ENCODE measurements around the gene GDPD3. TPM values are rescaled to one million over a fixed set of nuclear protein-coding genes. Genes with fewer than 3 reads are reported as not detected.

GDPD3 gene
- total and polyA plus RNA-seq, 2 of the 13 experiments (the other 11 are each of a cell fraction or from before 2014, with no cell fraction given) = 18.7 to 20.6 TPM

DNA sequence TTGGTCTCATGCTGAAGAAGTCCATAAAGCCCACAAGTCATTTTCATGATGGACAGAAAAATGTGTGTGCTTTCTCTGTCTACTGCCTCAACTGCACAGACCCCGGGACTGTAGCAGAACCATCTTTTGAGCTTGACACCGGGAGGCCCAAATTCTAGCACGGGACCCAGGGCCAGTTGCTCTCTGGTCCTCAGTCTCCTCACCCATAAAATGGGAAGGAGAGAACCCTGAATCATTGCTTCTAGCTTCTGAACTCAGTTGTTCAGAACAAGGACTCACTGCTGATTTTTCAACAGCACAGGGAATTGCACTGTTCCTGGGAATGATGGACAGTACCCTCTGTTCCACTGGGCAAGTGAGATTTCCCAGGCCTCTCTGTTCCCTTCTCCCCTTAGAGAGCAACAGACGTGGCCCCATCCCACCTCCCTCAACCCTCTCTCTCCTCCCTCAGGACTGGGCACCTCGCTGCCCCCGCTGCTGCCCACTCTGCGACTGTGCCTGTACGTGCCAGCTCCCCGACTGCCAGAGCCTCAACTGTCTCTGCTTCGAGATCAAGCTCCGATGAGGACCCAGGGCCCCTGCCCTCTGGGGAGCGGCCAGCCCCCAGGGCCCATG lies 50.0 kb downstream of the GDPD3 start (continued):
- TF ChIP-seq, protein P1, sequence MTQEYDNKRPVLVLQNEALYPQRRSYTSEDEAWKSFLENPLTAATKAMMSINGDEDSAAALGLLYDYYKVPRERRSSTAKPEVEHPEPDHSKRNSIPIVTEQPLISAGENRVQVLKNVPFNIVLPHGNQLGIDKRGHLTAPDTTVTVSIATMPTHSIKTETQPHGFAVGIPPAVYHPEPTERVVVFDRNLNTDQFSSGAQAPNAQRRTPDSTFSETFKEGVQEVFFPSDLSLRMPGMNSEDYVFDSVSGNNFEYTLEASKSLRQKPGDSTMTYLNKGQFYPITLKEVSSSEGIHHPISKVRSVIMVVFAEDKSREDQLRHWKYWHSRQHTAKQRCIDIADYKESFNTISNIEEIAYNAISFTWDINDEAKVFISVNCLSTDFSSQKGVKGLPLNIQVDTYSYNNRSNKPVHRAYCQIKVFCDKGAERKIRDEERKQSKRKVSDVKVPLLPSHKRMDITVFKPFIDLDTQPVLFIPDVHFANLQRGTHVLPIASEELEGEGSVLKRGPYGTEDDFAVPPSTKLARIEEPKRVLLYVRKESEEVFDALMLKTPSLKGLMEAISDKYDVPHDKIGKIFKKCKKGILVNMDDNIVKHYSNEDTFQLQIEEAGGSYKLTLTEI (CRISPR knock-in tag; conservative IDR thresholded peaks at IDR 0.05) = no peak
- TF ChIP-seq, protein P2, sequence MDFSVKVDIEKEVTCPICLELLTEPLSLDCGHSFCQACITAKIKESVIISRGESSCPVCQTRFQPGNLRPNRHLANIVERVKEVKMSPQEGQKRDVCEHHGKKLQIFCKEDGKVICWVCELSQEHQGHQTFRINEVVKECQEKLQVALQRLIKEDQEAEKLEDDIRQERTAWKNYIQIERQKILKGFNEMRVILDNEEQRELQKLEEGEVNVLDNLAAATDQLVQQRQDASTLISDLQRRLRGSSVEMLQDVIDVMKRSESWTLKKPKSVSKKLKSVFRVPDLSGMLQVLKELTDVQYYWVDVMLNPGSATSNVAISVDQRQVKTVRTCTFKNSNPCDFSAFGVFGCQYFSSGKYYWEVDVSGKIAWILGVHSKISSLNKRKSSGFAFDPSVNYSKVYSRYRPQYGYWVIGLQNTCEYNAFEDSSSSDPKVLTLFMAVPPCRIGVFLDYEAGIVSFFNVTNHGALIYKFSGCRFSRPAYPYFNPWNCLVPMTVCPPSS (IDR thresholded peaks at IDR 0.05) = no peak
- TF ChIP-seq ZNF660 (CRISPR knock-in tag; IDR thresholded peaks at IDR 0.05; ENCODE audit: borderline replicate concordance, low read depth) (no peak), GATAD2A (CRISPR knock-in tag; IDR thresholded peaks at IDR 0.05) (no peak), ATF6 (CRISPR knock-in tag; conservative IDR thresholded peaks at IDR 0.05) (no peak), ZNF678 (CRISPR knock-in tag; IDR thresholded peaks at IDR 0.05) (no peak), CBFB (CRISPR knock-in tag; IDR thresholded peaks at IDR 0.05) (no peak), ZKSCAN1 (IDR thresholded peaks at IDR 0.05; ENCODE audit: low read length) (no peak), HOMEZ (CRISPR knock-in tag; IDR thresholded peaks at IDR 0.05; ENCODE audit: low read depth) (no peak), GPN1 (CRISPR knock-in tag; IDR thresholded peaks at IDR 0.05; ENCODE audit: borderline replicate concordance) (no peak), SP140L (CRISPR knock-in tag; IDR thresholded peaks at IDR 0.05; ENCODE audit: borderline replicate concordance) (no peak), YY1 (IDR thresholded peaks at IDR 0.05; ENCODE audit: insufficient read depth, insufficient replicate concordance, low read depth, low read length) (no peak), SNAPC4 (CRISPR knock-in tag; IDR thresholded peaks at IDR 0.05) (no peak), RCOR2 (CRISPR knock-in tag; IDR thresholded peaks at IDR 0.05) (0 out of 2 replicates have a peak, but pooled peaks have one; percentile 37), KAT8 (CRISPR knock-in tag; IDR thresholded peaks at IDR 0.05) (no peak), GLI4 (CRISPR knock-in tag; IDR thresholded peaks at IDR 0.05; ENCODE audit: borderline replicate concordance) (no peak), SALL2 (CRISPR knock-in tag; IDR thresholded peaks at IDR 0.05) (no peak; the same call in 1 of the 2 replicates)
- TF ChIP-seq, protein P3, sequence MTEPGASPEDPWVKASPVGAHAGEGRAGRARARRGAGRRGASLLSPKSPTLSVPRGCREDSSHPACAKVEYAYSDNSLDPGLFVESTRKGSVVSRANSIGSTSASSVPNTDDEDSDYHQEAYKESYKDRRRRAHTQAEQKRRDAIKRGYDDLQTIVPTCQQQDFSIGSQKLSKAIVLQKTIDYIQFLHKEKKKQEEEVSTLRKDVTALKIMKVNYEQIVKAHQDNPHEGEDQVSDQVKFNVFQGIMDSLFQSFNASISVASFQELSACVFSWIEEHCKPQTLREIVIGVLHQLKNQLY (CRISPR knock-in tag; IDR thresholded peaks at IDR 0.05) = 0 out of 2 replicates have a peak, but pooled peaks have one; percentile 13

Measured in HepG2 (cell line).